WTC11 (cell line): ENCODE data around the gene TAF8. TPM values are rescaled to one million over a fixed set of nuclear protein-coding genes. Genes with fewer than 3 reads are reported as not detected.
A peak's percentile ranks its signal among the peaks of the same experiment; 100 is the strongest.

Experiments used
- ATAC-seq: fragments of 200-7000 bp; cut with Tn5 transposase; 2 replicates; pipeline ENCODE4 v1.10.0; 2021; ENCODE audit warnings: mild to moderate bottlenecking, moderate library complexity
- CTCF ChIA-PET: fragments of 300-600 bp; sonication (Branson Sonifier 250); formaldehyde crosslinking; loops from one replicate; lab custom pipeline; 2021; ENCODE audit warnings: antibody characterized with exemption; lab: Charles Lee
- POLR2A ChIA-PET: fragments of 350-600 bp; sonication (Branson Sonifier 250); formaldehyde crosslinking; loops from one replicate; lab custom pipeline; 2021; ENCODE audit warnings: antibody characterized with exemption; lab: Charles Lee
- DNase-seq: peaks from one replicate; pipeline ENCODE4 v3.0.0; 2021; ENCODE audit warnings: low spot score
- H3K27ac Mint-ChIP-seq: 2 replicates; pipeline ENCODE4 v1.8.0; 2021; ENCODE audit warnings: mixed read lengths
- H3K27me3 Mint-ChIP-seq: 2 replicates; pipeline ENCODE4 v1.8.0; 2021; ENCODE audit warnings: low read depth, mild to moderate bottlenecking, moderate library complexity, mixed read lengths
- H3K36me3 Mint-ChIP-seq: 2 replicates; pipeline ENCODE4 v1.8.0; 2021; ENCODE audit warnings: mixed read lengths
- H3K4me1 Mint-ChIP-seq: 2 replicates; pipeline ENCODE4 v1.8.0; 2022; ENCODE audit warnings: mixed read lengths
- H3K4me3 Mint-ChIP-seq: 2 replicates; pipeline ENCODE4 v1.8.0; 2021; ENCODE audit warnings: mild to moderate bottlenecking, moderate library complexity, mixed read lengths
- H3K9me3 Mint-ChIP-seq: 2 replicates; pipeline ENCODE4 v1.8.0; 2021; ENCODE audit warnings: mixed read lengths
- CREM ChIP-seq: sonication (generic); formaldehyde crosslinking; IDR thresholded peaks from 2 replicates; pipeline ENCODE4 v1.8.1; 2022; ENCODE audit warnings: mild to moderate bottlenecking, missing genetic modification reagents, moderate library complexity
- ETV6 ChIP-seq: sonication (generic); formaldehyde crosslinking; IDR thresholded peaks from 2 replicates; pipeline ENCODE4 v1.8.1; 2022; ENCODE audit warnings: mild to moderate bottlenecking, missing genetic modification reagents
- GABPB1 ChIP-seq: sonication (generic); formaldehyde crosslinking; IDR thresholded peaks from 2 replicates; pipeline ENCODE4 v1.8.1; 2023; ENCODE audit warnings: mild to moderate bottlenecking, missing genetic modification reagents
- RELA ChIP-seq: sonication (generic); formaldehyde crosslinking; IDR thresholded peaks from 2 replicates; pipeline ENCODE4 v1.8.1; 2022; ENCODE audit warnings: missing genetic modification reagents, mild to moderate bottlenecking, borderline replicate concordance
- RORB ChIP-seq: fragments of 250-450 bp; sonication (Bioruptor Pico); IDR thresholded peaks from 2 replicates; pipeline ENCODE4 v1.9.0; 2021; ENCODE audit warnings: mild to moderate bottlenecking
- SOX15 ChIP-seq: fragments of 250-450 bp; sonication (Bioruptor Pico); IDR thresholded peaks from 2 replicates; pipeline ENCODE4 v1.9.0; 2021; ENCODE audit warnings: mild to moderate bottlenecking
- total RNA-seq: library from RNA; stranded (reverse); gene quantifications from 3 replicates; pipeline ENCODE4 v1.2.3, GENCODE V29; 2021
- TF ChIP-seq, protein P1 (sequence below): sonication (generic); formaldehyde crosslinking; IDR thresholded peaks from 2 replicates; pipeline ENCODE4 v1.8.1; 2023; ENCODE audit warnings: mild to moderate bottlenecking, missing genetic modification reagents, borderline replicate concordance
- TF ChIP-seq, protein P2 (sequence below): sonication (generic); formaldehyde crosslinking; conservative IDR thresholded peaks from 2 replicates; pipeline ENCODE4 v1.8.1; 2022; ENCODE audit warnings: mild to moderate bottlenecking, missing genetic modification reagents
- TF ChIP-seq, protein P3 (sequence below): sonication (generic); formaldehyde crosslinking; IDR thresholded peaks from 2 replicates; pipeline ENCODE4 v1.8.1; 2023; ENCODE audit warnings: mild to moderate bottlenecking, missing genetic modification reagents
- TF ChIP-seq, protein P4 (sequence below): sonication (generic); formaldehyde crosslinking; IDR thresholded peaks from 2 replicates; pipeline ENCODE4 v1.8.1; 2023; ENCODE audit warnings: mild to moderate bottlenecking, moderate library complexity, missing genetic modification reagents
- TF ChIP-seq, protein P5 (sequence below): sonication (generic); formaldehyde crosslinking; IDR thresholded peaks from 2 replicates; pipeline ENCODE4 v1.8.1; 2022; ENCODE audit warnings: mild to moderate bottlenecking, moderate library complexity, missing genetic modification reagents
- TF ChIP-seq, protein P6 (sequence below): sonication (generic); formaldehyde crosslinking; conservative IDR thresholded peaks from 2 replicates; pipeline ENCODE4 v1.8.1; 2023; ENCODE audit warnings: mild to moderate bottlenecking, low read depth, missing genetic modification reagents, moderate library complexity

The TAF8 gene
- total RNA-seq, 1 experiment from 2014 or later: 31.0 TPM

DNA sequence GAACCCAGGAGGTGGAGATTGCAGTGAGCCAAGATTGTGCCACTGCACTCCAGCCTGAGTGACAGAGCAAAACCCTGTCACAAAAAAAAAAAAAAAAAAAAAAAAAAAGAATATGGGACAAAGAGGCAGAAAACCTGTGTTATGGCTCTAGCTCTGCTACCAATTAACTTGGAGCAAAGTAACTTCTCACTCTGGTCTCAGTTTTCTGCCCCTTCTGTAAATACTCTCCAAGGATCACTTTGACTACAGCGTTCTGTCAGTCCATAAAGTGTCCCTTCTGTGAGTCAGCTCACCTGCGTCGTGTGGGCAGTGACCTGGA lies 67.5 kb downstream of the TAF8 start (continued):
- TF ChIP-seq, protein P1, sequence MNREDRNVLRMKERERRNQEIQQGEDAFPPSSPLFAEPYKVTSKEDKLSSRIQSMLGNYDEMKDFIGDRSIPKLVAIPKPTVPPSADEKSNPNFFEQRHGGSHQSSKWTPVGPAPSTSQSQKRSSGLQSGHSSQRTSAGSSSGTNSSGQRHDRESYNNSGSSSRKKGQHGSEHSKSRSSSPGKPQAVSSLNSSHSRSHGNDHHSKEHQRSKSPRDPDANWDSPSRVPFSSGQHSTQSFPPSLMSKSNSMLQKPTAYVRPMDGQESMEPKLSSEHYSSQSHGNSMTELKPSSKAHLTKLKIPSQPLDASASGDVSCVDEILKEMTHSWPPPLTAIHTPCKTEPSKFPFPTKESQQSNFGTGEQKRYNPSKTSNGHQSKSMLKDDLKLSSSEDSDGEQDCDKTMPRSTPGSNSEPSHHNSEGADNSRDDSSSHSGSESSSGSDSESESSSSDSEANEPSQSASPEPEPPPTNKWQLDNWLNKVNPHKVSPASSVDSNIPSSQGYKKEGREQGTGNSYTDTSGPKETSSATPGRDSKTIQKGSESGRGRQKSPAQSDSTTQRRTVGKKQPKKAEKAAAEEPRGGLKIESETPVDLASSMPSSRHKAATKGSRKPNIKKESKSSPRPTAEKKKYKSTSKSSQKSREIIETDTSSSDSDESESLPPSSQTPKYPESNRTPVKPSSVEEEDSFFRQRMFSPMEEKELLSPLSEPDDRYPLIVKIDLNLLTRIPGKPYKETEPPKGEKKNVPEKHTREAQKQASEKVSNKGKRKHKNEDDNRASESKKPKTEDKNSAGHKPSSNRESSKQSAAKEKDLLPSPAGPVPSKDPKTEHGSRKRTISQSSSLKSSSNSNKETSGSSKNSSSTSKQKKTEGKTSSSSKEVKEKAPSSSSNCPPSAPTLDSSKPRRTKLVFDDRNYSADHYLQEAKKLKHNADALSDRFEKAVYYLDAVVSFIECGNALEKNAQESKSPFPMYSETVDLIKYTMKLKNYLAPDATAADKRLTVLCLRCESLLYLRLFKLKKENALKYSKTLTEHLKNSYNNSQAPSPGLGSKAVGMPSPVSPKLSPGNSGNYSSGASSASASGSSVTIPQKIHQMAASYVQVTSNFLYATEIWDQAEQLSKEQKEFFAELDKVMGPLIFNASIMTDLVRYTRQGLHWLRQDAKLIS (CRISPR knock-in tag): no peak
- TF ChIP-seq, protein P2, sequence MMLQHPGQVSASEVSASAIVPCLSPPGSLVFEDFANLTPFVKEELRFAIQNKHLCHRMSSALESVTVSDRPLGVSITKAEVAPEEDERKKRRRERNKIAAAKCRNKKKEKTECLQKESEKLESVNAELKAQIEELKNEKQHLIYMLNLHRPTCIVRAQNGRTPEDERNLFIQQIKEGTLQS (CRISPR knock-in tag): no peak

DNA sequence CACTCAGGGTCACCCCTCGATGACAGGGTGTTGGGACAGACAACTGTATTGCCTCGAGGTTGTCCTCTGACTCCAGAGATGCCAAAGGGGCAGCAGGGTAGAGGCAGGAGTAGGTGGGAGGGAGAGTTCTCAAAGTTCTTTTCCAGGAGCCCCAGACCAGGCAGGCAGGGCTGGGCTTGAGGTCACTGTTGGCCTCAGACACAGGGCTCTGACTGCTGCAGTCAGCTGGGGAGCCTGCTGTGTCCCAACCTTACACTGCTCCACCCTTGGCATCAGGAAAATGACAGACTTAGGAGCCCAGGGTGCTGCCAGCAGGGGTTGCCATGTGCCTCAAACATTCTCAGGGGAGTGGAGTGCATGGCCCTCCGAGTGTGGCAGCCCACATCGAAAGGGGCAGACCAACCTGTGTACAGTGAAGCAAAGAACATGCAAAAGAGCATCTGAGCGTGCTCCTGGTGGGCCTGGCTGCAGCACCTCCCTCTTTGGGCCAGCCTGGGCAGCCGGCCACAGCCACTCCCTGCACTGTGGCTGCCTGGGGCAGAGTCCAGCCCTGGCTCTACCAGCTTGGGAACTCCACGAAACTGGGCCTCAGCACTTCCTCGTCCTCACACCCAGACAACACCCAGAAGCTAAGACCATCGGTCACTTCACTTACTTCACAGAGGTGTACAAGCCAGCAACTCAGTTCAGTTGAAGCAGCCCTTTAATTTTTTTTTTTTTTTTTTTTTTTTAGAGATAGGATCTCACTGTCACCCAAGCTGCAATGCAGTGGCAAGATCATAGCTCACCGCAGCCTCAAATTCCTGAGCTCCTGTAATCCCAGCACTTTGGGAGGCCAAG lies 68.1 kb downstream of the TAF8 start:
- H3K27me3 Mint-ChIP-seq: no peaks in the 10 kb centered on the region
- CTCF ChIA-PET: interaction anchor here (0.6 to 2.0 kb wide), 8 partner anchors 10 to 853 kb away, joined by 3 to 10 read pairs (median 4); no protein-coding TSS in a partner anchor
- peaks cover 28% of the 10 kb centered on the region for H3K36me3 Mint-ChIP-seq
- H3K4me3 Mint-ChIP-seq: no peak overlapping the region
- H3K9me3 Mint-ChIP-seq: no peaks in the 10 kb centered on the region
- POLR2A ChIA-PET: interaction anchor here (0.6 kb wide), 1 partner anchor 51 kb away, joined by 4 read pairs; no protein-coding TSS in a partner anchor
- DNase-seq (no peak), ATAC-seq (no peak)
- TF ChIP-seq, protein P3, sequence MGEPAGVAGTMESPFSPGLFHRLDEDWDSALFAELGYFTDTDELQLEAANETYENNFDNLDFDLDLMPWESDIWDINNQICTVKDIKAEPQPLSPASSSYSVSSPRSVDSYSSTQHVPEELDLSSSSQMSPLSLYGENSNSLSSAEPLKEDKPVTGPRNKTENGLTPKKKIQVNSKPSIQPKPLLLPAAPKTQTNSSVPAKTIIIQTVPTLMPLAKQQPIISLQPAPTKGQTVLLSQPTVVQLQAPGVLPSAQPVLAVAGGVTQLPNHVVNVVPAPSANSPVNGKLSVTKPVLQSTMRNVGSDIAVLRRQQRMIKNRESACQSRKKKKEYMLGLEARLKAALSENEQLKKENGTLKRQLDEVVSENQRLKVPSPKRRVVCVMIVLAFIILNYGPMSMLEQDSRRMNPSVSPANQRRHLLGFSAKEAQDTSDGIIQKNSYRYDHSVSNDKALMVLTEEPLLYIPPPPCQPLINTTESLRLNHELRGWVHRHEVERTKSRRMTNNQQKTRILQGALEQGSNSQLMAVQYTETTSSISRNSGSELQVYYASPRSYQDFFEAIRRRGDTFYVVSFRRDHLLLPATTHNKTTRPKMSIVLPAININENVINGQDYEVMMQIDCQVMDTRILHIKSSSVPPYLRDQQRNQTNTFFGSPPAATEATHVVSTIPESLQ (CRISPR knock-in tag): no peak
- TF ChIP-seq GABPB1 (CRISPR knock-in tag) (0 out of 2 replicates have a peak, but pooled peaks have one; percentile 33), ETV6 (CRISPR knock-in tag) (no peak), SOX15 (CRISPR knock-in tag) (no peak), RELA (CRISPR knock-in tag) (no peak)
- H3K4me1 Mint-ChIP-seq: no peaks in the 10 kb centered on the region
- 0 out of 2 replicates have a peak overlapping the region, but pooled peaks have one; percentile 70 for H3K27ac Mint-ChIP-seq

DNA sequence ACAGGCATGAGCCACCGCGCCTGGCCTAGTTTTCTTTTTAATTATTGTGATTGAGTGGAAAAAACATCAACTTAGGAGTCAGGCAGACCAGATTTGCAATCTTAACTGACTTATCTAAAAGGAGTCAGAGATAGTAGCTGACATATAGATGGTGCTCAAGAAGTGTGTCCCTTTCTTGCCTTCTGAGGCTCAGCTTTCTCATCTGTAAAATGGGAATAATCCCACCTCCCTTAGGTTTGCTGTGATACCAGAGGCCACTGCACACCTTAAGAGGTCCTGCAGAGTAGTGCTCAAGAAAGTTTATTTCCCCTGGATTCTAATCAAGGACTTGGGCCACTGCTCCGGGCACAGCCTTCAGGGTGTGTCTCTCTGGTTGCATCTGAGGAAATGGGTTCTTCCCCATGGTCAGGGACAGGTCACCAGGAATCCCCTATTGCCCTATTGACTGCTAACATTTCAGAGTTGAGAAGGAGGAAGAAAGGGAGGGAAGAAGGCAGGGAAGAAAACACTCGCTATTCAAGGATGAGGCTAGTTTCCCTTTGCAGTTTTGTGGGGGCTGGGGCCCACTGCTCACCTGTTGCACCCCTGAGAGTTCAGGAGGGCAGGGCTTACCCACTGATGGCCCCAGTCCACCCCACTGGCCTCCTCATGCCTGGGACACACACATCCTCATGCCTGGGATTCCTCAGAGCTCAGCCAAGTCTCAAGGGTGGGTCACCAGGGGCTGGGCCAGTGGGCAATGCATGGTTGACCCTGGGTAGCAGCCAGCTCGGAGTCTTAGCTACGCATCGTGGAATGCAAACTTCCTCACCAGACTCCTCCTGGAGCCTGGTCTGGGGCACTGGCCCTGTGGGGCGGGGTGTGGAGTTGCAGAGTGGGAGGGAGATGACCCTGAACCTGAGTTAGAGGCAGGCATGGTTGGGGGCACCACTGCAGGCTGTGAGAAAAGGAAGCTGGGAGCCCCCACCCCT lies 70.9 kb downstream of the TAF8 start:
- Mint-ChIP-seq H3K36me3 (peaks cover 40% of the 10 kb centered on the region), H3K27me3 (no peaks in the 10 kb centered on the region), H3K9me3 (no peaks in the 10 kb centered on the region), H3K4me1 (no peaks in the 10 kb centered on the region), H3K27ac (no peak overlapping the region), H3K4me3 (no peak overlapping the region)
- ChIA-PET CTCF (interaction anchor here (0.8 to 1.1 kb wide), 4 partner anchors 14 to 44 kb away, joined by 3 to 6 read pairs (median 4); no protein-coding TSS in a partner anchor), POLR2A (interaction anchor here (0.7 kb wide), 1 partner anchor 24 kb away, joined by 3 read pairs; no protein-coding TSS in a partner anchor)
- ATAC-seq (no peak), DNase-seq (no peak)
- TF ChIP-seq SOX15 (CRISPR knock-in tag) (no peak), CREM (CRISPR knock-in tag) (no peak), RORB (no peak)
- TF ChIP-seq, protein P4, sequence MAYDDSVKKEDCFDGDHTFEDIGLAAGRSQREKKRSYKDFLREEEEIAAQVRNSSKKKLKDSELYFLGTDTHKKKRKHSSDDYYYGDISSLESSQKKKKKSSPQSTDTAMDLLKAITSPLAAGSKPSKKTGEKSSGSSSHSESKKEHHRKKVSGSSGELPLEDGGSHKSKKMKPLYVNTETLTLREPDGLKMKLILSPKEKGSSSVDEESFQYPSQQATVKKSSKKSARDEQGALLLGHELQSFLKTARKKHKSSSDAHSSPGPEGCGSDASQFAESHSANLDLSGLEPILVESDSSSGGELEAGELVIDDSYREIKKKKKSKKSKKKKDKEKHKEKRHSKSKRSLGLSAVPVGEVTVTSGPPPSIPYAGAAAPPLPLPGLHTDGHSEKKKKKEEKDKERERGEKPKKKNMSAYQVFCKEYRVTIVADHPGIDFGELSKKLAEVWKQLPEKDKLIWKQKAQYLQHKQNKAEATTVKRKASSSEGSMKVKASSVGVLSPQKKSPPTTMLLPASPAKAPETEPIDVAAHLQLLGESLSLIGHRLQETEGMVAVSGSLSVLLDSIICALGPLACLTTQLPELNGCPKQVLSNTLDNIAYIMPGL: no peak
- TF ChIP-seq, protein P5, sequence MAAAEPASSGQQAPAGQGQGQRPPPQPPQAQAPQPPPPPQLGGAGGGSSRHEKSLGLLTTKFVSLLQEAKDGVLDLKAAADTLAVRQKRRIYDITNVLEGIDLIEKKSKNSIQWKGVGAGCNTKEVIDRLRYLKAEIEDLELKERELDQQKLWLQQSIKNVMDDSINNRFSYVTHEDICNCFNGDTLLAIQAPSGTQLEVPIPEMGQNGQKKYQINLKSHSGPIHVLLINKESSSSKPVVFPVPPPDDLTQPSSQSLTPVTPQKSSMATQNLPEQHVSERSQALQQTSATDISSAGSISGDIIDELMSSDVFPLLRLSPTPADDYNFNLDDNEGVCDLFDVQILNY (CRISPR knock-in tag): no peak
- TF ChIP-seq, protein P1 (CRISPR knock-in tag): no peak
- TF ChIP-seq, protein P6, sequence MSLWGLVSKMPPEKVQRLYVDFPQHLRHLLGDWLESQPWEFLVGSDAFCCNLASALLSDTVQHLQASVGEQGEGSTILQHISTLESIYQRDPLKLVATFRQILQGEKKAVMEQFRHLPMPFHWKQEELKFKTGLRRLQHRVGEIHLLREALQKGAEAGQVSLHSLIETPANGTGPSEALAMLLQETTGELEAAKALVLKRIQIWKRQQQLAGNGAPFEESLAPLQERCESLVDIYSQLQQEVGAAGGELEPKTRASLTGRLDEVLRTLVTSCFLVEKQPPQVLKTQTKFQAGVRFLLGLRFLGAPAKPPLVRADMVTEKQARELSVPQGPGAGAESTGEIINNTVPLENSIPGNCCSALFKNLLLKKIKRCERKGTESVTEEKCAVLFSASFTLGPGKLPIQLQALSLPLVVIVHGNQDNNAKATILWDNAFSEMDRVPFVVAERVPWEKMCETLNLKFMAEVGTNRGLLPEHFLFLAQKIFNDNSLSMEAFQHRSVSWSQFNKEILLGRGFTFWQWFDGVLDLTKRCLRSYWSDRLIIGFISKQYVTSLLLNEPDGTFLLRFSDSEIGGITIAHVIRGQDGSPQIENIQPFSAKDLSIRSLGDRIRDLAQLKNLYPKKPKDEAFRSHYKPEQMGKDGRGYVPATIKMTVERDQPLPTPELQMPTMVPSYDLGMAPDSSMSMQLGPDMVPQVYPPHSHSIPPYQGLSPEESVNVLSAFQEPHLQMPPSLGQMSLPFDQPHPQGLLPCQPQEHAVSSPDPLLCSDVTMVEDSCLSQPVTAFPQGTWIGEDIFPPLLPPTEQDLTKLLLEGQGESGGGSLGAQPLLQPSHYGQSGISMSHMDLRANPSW (CRISPR knock-in tag): no peak
